ENCODE measurements around the gene TFF1.

The TFF1 gene

DNA sequence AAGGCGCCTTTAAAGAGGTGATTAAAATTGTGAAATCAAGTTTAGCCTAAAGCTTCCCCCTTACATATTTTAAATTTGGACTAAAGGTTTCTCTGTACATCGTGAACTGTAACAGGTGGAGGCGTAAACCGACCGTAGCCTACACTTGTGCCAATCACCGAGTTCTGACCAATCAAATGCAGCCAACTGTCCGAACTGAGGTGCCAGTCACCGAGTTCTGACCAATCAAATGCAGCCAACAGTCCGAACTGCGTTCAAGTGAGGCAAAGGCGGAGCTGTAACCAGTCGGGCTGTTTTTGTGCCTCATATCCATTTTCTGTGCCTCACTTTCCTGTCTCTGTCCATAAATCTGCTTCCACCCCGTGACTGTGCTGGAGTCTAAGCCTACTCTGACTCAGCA, 7.4 kb downstream of the TFF1 start:
- DNase-seq: no peak

DNA sequence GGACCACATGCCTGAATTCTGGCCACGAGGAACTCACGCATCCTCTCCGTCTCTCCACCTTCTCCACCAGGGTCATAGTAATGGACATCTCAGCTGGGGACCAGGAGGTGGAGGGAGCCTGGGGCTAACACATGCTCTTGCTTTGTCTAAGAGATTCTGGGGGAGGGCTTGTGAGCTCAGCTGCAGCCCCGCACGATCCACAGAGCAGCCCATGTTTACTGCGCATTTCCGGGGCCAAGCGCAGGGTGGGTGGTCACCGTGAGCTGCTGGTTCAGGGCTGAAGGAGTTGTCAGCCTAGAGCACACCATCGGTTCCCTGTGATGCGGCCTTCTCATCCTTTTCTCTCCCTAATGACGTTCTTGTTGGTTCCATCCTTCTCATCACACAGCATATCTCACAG, 8.1 kb downstream of the TFF1 start:
- DNase-seq: no peak

DNA sequence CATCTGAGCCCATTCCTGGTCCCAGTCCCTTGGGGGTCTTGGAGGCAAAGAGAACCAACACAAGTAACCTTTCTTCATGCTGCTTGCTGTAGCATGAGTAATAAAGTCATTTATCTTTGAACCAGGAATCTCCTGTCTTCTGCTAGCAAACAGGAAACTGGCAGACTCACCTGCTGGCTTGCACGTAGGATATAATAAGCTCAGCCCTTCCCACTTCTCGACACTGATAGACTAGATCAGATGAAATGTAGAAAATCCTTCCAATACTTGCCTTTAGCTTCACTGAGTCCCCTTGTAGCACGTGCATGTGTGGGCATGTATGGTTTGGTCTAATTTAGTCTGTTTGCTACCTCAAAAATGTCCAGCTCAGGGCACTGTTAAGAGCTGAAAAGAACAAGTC, 9.0 kb downstream of the TFF1 start:
- DNase-seq: no peak

DNA sequence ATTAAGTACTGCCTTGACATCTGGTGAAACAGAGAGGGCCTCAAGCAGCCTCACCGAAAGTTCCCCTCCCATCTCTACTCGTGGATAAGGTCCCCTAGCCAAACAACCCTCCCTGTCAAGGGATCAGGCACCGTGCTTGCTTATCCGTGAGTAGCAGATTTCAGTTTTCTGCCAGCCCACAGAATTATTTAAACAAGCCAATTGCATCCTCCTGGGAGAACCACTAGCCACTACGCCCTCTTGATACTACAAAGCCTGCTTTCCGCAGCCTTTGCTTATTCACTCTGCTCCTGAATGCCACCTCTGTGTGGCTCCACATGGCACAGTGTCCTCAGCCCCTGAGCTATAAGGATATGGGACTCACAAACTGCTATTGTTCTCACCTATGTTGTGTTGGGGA, 9.7 kb downstream of the TFF1 start:
- no peak for DNase-seq

DNA sequence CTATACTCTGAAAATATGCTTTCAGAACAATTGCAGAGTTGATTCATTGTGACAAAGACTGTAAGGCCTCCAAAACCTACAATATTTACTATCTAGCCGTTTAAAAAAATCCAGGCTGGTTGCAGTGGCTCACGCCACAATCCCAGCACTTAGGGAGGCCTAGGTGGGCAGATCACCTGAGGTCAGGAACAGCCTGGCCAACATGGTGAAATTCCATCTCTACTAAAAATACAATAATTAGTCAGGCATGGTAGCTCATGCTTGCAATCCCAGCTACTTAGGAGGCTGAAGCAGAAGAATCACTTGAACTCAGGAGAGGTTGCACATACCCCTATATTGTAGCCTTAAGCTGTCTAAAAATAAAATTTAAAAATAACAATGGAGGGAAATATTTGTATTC, 10.3 kb downstream of the TFF1 start:
- DNase-seq: no peak

DNA sequence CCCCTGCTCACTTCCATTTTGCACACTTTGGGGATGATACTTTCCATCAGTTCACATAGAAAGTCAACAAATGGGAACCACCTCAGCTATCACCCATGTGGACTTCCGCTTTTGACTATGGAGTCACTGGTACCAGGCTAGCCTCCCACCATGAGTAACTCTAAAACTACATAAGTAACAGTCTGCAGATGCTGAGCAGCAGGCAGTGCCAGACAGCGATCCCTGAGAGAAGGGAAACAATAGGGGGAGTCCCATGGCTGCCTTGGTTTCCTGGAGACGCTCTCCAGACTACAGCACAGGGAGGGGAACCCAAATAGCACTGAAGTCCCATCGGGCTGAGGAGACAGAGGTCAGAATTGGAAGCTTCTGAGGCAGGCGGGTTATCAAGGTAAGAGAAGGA, 12.7 kb downstream of the TFF1 start:
- DNase-seq: no peak

DNA sequence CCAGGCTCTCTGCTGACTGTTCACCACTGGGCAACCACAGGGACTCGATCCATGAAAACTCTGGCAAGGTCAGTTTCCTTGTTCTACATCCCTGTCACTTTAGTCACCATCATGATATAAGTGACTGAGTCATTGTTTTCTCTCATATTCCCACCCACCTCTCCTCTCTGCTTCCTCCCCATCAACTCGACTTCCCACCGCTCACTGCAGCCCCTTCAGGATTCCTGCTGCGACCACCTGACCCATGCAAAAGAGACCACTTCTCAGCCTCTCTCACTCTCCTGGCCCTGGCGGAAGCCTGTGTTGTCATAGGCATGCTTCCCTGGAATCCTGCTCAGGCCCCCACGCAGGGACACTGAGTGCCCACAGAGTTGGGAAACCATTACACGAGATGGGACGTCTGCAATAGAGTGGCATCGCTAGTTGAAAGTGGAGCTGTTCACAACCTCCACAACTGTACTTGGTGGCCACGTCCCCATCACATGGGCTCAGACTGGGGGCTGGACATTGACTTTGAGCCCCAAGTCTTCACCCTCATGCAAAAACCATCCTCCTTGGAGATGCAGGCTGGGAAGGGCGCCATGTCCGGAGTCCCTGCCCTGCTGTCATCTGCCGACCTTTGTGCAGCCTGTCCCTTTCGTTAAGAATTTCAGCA, 13.8 kb downstream of the TFF1 start:
- no peak for DNase-seq

DNA sequence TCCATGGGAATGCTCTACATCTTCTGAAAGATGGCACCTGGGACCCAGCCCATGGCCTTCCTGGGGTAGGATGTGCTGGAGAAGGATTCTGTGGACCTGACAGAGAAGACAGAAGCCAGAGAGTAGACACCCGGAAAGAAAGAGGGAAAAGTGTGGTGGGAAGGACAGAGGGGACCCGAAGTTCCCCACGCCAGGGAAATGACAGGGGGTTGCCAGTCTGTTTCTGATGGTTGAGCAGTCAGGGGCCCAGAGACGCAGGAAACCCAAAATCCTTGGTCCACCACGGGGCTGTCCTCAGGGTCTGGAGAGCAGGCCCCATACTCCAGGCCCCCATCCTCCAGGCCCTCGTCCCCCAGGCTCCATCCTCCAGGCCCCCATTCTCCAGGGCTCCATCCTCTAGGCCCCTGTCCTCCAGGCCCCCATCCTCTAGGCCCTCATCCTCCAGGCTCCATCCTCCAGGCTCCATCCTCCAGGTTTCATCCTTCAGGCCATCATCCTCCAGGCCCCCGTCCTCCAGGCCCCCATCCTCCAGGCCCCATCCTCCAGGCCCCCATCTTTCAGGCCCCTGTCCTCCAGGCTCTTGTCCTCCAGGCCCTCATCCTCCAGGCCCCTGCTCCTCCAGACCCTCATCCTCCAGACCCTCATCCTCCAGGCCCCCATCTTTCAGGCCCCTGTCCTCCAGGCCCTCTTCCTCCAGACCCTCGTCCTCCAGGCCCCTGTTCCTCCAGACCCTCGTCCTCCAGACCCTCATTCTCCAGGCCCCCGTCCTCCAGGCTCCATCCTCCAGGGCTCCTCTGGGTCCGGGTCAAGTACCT, 14.5 kb downstream of the TFF1 start:
- DNase-seq: no peak

DNA sequence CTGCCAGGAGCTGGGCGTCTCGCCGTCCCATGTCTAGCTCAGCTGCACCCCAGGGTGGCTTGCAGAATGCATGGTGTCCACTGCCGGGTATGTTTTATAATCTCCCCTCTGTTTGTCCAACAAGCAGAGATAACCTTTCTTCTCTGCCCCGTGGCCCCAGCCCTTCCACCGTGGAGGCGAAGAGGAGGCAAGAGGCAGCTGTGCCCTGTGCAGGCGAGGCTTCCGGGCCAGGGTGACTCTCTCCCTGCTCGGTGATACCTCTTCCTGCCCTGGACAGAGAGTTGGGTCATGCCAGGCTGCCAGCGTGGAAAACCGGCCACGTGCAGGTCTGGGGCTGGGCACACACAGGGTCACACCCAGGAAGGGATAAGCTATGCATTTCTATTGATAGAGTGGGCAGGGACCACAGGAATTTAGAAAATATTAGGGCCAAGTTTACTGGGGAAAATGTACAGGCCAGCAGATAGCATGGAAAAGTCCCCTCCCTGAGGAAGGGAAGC, 15.4 kb downstream of the TFF1 start, which contains the start of gene TFF2:
TSS of gene TFF2 (minus strand) at position 68 of the 500 bp plus-strand sequence. CDS start at position 31, 37 bp downstream.
- DNase-seq: no peak

DNA sequence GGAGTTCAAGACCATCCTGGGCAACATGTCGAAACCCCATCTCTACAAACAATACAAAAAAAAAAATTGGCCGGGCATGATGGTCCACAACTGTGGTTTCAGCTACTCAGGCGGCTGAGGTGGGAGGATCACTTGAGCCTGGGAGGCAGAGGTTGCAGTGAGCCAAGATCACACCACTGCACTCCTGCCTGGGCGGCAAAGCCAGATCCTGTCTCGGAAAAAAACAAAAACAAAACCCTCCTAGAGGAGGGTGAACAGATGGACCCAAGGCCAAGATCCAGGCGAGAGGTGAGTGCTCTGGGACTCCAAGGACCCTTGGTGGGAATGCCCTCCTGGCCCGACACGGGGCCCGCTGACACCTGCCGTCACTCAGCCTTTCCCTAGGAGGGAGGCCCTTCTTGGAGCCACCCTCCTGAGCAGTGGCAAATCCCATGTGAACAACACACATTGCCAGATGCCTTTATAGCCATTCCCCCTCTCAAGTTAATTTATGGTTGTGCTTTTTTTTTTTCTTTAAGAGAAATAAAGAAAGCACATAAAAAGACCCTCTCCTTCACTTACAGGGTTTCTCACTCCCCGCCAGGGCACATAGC, 15.9 kb downstream of the TFF1 start:
- no peak for DNase-seq

DNA sequence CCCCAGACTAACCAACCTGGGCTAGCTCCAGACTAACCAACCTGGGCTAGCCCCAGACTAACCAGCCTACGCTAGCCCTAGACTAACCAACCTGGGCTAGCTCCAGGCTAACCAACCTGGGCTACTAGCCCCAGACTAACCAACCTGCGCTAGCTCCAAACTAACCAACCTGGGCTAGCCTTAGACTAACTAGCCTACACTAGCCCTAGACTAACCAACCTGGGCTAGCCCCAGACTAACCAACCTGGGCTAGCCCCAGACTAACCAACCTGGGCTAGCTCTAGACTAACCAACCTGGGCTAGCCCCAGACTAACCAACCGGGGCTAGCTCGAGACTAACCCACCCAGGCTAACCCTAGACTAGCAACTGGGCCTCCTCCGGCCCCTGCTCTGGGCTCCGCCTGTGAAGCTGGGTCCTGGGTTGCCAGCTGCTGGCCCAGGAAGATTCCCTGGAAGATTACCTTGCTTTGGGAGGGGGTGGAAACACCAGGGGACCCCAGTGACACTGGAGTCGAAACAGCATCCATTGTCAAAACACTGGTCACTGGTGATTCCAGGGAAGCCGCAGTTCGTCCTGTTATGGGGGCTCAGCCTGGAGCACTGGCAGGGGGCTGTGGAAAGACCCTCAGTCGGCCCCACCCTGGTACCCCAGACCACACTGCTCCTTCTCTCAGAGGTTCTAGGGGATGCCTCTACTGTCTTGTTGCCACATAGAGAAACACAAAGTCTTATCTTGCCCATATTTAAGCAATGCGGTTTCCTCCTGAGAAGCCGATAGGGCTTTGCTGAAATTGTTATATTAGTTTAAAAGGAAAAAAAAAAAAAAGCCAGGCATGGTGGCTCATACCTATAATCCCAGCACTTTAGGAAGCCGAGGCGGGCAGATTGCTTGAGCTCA, 16.7 kb downstream of the TFF1 start:
- no peak for DNase-seq

DNA sequence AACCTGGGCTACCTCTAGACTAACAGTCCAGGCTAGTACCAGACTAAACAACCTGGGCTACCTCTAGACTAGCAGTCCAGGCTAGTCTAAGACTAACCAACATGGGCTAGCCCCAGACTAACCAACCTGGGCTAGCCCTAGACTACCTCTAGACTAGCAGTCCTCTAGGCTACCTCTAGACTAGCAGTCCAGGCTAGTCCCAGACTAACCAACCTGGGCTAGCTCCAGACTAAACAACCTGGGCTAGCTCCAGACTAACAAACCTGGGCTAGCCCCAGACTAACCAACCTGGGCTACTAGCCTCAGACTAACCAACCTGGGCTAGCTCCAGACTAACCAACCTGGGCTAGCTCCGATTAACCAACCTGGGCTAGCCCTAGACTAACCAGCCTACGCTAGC, 17.6 kb downstream of the TFF1 start:
- DNase-seq: no peak

DNA sequence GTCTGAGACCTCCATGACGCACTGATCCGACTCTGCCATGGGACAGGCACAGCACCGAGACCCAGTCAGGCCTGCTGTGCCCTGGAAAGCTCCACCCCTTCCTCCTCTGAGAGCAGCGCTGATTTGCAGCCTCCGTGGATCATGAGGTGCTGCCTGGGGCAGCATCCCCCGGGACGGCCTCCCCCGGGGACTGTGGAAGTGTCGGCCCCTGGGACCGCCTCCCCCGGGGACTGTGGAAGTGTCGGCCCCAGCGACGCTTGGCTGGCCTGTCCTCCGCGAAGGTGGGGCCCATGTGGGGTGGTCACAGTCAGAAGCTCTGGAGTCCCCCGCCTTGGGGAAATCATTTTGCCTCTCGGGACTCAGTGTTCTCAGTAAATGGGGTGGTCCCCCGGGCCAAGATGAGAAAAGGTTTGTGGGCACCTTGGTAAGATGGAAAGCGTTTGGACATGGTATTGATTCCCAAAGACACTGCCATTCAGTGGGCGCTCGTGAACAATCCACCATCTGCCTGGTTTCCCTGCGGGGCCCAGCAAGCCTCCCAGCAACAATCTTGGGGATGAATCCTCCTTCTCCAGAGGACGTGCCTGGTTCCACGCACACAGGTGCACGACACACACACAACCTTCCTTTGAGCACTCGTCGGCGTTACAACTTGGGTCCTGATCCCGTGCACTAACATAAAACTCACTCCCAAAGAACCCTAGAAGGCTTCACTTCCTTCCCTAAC, 18.6 kb downstream of the TFF1 start:
- no peak for DNase-seq

DNA sequence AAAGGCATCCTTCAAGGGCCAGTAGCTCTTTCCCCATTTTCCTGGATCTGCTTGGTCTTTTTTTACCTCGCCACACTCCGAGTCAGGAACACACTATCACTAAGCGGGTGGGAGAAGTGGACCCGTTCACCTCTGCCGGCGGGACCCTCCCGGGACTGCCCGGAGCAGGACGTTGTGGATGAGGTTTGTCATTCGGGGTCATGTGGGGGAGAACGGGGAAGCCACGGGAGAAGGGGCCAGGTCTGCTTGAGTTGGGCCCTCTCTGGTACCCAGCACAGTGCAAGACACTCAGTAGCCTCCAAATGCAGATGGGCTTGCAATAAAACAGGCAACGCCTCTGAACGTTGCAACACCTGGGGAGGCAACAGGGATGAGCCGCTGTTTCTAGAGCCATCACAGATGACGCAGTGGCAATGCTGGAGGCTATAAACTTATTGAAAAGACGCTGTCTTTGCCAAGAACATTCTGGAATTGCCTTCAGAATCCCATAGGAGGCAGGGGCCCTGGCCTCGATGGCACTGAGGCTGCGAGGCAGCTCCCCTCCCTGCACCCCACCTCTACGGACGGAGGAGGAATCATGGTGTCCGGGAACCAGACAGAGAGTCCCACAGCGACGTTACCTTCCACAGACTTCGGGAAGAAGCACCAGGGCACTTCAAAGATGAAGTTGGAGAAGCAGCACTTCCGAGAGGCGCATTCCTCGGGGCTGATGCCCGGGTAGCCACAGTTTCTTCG, 19.3 kb downstream of the TFF1 start:
- DNase-seq: no peak

DNA sequence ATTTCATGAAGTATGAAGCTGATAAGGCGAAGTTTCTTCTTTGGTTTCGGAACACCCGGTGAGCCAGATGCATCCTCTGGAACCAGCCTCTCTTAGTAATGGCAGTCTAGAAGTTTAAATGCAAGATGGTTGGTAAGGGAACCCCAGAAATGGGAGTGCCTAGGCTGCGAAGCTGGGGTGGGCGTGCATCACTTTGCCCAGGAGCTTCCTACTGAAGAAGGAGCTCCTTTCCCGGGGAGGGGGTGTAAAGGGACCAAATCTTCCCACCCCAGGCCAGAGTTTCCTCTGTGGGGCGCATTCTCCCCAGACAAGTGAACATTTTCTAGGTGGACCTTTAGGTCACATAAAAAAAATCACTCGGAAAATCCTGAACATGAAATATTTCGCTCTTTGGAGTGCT, 19.9 kb downstream of the TFF1 start:
- DNase-seq: no peak

DNA sequence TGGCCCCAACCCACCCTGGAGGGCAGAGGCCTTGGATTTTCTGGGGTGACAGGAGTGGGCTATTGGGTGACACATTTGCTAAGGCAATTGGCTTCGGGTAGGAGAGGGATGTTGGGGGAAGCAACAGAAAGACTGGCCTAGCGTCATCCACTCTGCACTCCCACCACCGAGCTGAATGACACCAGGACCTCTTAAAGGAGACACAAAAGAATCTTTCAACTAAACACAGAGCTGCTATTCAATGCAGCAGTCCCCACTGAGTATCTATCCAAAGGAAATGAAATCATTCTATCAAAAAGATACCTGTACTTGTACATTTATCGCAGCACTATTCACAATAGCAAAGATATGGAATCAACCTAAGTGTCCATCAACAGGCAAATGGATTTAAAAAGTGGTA, 21.7 kb downstream of the TFF1 start:
- no peak for DNase-seq

DNA sequence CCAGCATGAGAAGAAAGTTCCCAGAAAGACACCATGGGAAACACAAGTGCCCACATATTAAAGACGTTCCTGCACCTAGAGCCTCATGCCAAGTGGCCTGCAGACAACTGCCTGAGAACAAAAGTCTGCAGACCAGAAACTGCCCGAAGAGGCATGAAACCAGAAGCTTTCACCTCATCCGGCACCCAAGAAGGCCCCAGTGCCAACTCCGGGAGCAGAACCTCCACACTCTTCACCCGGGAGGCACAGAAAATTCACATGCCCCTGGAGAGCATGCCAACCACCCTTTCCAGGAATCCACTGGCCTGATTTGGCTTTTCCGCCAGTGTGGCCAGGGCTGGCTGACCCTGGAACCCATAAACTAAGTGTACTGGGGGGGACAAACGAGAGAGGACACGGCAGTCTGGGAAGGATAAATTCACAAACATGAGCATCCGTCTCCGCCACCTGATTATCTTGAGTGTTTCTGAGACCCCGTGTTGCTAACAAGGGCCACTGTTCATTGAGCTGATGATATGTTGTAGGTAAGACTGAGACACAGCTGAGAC, 22.3 kb downstream of the TFF1 start:
- no peak for DNase-seq

DNA sequence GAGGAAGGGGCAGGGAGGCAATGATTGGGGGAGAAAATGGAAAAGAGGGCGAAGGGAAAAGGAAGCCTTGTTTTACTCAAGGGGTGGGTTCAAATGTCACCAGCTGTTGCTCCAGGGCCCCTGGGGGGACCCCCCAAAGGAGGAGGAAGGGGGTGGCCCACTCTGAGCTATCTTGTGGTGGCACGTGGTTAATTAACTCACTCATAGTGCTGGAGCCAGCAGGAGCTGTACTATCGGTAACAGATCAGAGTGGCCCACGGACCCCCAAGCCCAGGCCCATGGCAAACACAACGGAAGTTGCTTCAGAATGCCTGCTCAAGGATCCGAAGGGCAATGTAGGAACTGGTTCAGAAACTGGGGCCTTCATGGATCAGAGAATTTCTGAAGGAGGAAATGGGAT, 22.8 kb downstream of the TFF1 start:
- DNase-seq: no peak

DNA sequence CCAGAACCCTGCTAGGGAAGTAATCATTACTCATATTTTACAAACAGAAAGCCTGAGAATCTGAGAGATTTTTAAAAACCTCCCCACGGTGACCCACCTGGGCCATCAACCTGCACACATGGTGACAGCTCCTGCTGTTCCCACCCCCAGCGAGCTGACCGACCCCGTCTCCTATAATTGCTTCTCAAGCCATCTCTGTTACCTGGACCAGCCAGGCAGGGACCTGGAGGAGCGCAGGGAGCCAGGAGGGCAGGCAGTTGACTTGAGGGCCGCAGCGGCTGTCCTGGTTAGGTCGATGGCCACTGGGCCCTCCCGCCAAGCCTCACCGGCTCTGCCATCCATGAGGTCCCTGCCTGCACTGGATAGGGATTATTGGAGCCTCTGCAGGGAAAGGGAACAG, 23.2 kb downstream of the TFF1 start:
- DNase-seq: no peak

DNA sequence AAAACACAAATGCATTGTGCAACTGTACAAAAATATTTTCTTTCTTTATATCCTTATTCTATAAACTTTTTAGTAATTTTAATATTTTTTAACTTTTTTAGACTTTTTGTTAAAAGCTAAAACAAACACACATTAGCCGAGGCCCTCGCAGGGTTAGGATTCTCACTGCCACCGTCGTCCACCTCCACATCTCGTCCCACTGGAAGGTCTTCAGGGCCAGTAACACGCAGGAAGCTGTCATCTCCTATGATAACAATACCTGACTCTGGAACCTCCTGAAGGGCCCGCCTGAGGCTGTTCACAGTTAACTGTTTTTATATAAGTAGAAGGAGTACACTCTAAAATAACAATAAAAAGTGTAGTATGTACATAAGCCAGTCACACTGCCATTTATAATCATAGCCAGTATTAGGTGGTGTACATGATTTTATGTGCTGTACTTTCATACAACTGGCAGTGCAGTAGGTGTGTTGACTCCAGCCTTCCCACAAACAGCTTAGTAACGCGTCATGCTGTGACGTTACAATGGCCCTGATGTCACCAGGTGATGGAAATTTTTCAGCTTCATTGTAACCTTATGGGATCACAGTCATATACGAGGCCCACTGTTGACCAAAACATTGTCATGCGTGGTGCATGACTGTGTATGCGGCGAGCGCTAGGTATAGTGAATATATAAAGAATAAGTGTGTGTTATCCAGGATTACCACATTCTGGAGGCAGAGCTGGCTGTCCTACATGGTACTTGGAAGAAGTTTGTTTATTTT, 24.4 kb downstream of the TFF1 start:
- DNase-seq: no peak

Measured in CD4-positive, alpha-beta T cell treated with Interleukin-12 subunit alpha and Interleukin-12 subunit beta, for 1 hour (primary cell).